Loucy (cell line): ENCODE measurements around the gene IRAK1.

Experiments used
- H2AFZ ChIP-seq: fragments of 200-600 bp; sonication (generic); 2 replicates; pipeline ENCODE4 v1.6.0; 2016; ENCODE audit warnings: antibody characterized with exemption, mild to moderate bottlenecking, low read length, moderate library complexity
- H3F3A ChIP-seq: fragments of 200-600 bp; 2 replicates; pipeline ENCODE4 v1.6.0; 2016; ENCODE audit warnings: antibody characterized with exemption, low read depth, mild to moderate bottlenecking
- H3K27me3 ChIP-seq: fragments of 200-600 bp; sonication (generic); 2 replicates; pipeline ENCODE4 v1.6.1; 2014; ENCODE audit warnings: low read length, mild to moderate bottlenecking; ENCODE audit not compliant: insufficient read depth, poor library complexity, severe bottlenecking
- H3K36me3 ChIP-seq: fragments of 200-600 bp; sonication (generic); 2 replicates; pipeline ENCODE4 v1.6.1; 2016; ENCODE audit warnings: low read length; ENCODE audit not compliant: insufficient read depth
- H3K4me1 ChIP-seq: fragments of 200-600 bp; sonication (generic); 2 replicates; pipeline ENCODE4 v1.5.1; 2014; ENCODE audit warnings: low read length, mild to moderate bottlenecking; ENCODE audit not compliant: insufficient read depth, poor library complexity, severe bottlenecking
- H3K4me2 ChIP-seq: fragments of 200-600 bp; sonication (generic); 2 replicates; pipeline ENCODE4 v1.6.0; 2014; ENCODE audit warnings: antibody characterized with exemption, low read length, low read depth, mild to moderate bottlenecking; ENCODE audit not compliant: poor library complexity, severe bottlenecking
- H3K4me3 ChIP-seq: fragments of 200-600 bp; sonication (generic); 2 replicates; pipeline ENCODE4 v1.5.1; 2014; ENCODE audit warnings: low read length, mild to moderate bottlenecking, mixed read lengths; ENCODE audit not compliant: poor library complexity, severe bottlenecking
- H3K79me2 ChIP-seq: fragments of 200-600 bp; sonication (generic); 2 replicates; pipeline ENCODE4 v1.6.1; 2014; ENCODE audit warnings: low read length; ENCODE audit not compliant: insufficient read depth
- H3K9ac ChIP-seq: fragments of 200-600 bp; sonication (generic); 2 replicates; pipeline ENCODE4 v1.6.0; 2014; ENCODE audit warnings: mild to moderate bottlenecking, low read depth, low read length, moderate library complexity; ENCODE audit not compliant: poor library complexity, severe bottlenecking
- H3K9me2 ChIP-seq: fragments of 200-600 bp; sonication (generic); replicated peaks from 2 replicates; pipeline ENCODE4 v1.6.1; 2016; ENCODE audit warnings: low read depth, low read length, mixed read lengths
- H3K9me3 ChIP-seq: fragments of 200-600 bp; sonication (generic); 2 replicates; pipeline ENCODE4 v1.6.1; 2014; ENCODE audit warnings: mild to moderate bottlenecking, antibody characterized with exemption, low read length, low read depth; ENCODE audit not compliant: insufficient read depth
- H4K20me1 ChIP-seq: fragments of 200-600 bp; sonication (generic); 2 replicates; pipeline ENCODE4 v1.6.0; 2014; ENCODE audit warnings: antibody characterized with exemption, low read length, mild to moderate bottlenecking; ENCODE audit not compliant: insufficient read depth, poor library complexity, severe bottlenecking
- CTCF ChIP-seq: fragments of 200-600 bp; sonication (generic); conservative IDR thresholded peaks from 2 replicates; pipeline ENCODE4 v1.5.1; 2014; ENCODE audit warnings: mild to moderate bottlenecking, antibody characterized with exemption, low read length
- EZH2phosphoT487 ChIP-seq: fragments of 200-600 bp; IDR thresholded peaks from 2 replicates; pipeline ENCODE4 v1.6.1; 2018; ENCODE audit warnings: antibody characterized with exemption, mild to moderate bottlenecking, moderate library complexity, borderline replicate concordance

The IRAK1 gene

GRCh38 chrX:154032653-154033052 is 13.0 kb upstream of the IRAK1 start:
- Histone ChIP-seq H3K9ac (no peak overlapping the region), H3K36me3 (peaks cover 51% of the 10 kb centered on the region; the same call in 1 of the 2 replicates), H3K27me3 (no peaks in the 10 kb centered on the region), H2AFZ (no peak overlapping the region), H3K4me2 (no peak overlapping the region), H3K79me2 (peaks cover 32% of the 10 kb centered on the region; the same call in 1 of the 2 replicates), H3F3A (no peaks in the 10 kb centered on the region), H4K20me1 (peaks cover 6% of the 10 kb centered on the region), H3K4me1 (no peaks in the 10 kb centered on the region), H3K4me3 (no peak overlapping the region), H3K9me3 (no peaks in the 10 kb centered on the region), H3K9me2 (no peaks in the 10 kb centered on the region)
- TF ChIP-seq CTCF = no peak
- no peak for TF ChIP-seq EZH2phosphoT487

GRCh38 chrX:154032160-154032559 is 12.5 kb upstream of the IRAK1 start:
- Histone ChIP-seq H2AFZ (no peak overlapping the region), H3K79me2 (peaks cover 29% of the 10 kb centered on the region; the same call in 1 of the 2 replicates), H3K4me3 (no peak overlapping the region), H3K9me2 (no peaks in the 10 kb centered on the region), H3K4me1 (no peaks in the 10 kb centered on the region), H3F3A (no peaks in the 10 kb centered on the region), H4K20me1 (peaks cover 6% of the 10 kb centered on the region), H3K4me2 (no peak overlapping the region), H3K9me3 (no peaks in the 10 kb centered on the region), H3K36me3 (peaks cover 56% of the 10 kb centered on the region; the same call in 1 of the 2 replicates), H3K27me3 (no peaks in the 10 kb centered on the region), H3K9ac (no peak overlapping the region)
- TF ChIP-seq EZH2phosphoT487 = no peak
- no peak for TF ChIP-seq CTCF

- Histone ChIP-seq H2AFZ (no peak overlapping the region), H3K79me2 (peaks cover 20% of the 10 kb centered on the region; the same call in 1 of the 2 replicates), H3K4me2 (no peak overlapping the region), H3K4me1 (no peaks in the 10 kb centered on the region), H3K9ac (no peak overlapping the region), H3F3A (no peaks in the 10 kb centered on the region), H3K9me2 (no peaks in the 10 kb centered on the region), H3K36me3 (peaks cover 58% of the 10 kb centered on the region; the same call in 1 of the 2 replicates), H3K4me3 (no peak overlapping the region), H3K27me3 (no peaks in the 10 kb centered on the region), H4K20me1 (peaks cover 3% of the 10 kb centered on the region), H3K9me3 (no peaks in the 10 kb centered on the region)
- TF ChIP-seq EZH2phosphoT487 = no peak
- no peak for TF ChIP-seq CTCF
Observed at GRCh38 chrX:154030715-154031305, 11.1 kb upstream of the IRAK1 start.
